ENCODE results near the gene SLC11A2.

The SLC11A2 gene

GRCh38 chr12:51025836-51026638 lies at the start of gene SLC11A2:
Gene SLC11A2 (minus strand): TSS chr12:51026384. CDS start chr12:51010728, 15,656 bp downstream.
- DNase-seq: peak; percentile 96

GRCh38 chr12:51075390-51075789 lies 49.2 kb upstream of the SLC11A2 start:
- no peak for DNase-seq

- DNase-seq: no peak
These were observed 45.5 kb upstream of the SLC11A2 start for GRCh38 chr12:51071663-51072062.

GRCh38 chr12:51070004-51070403 lies 43.8 kb upstream of the SLC11A2 start:
- DNase-seq: no peak

- DNase-seq: no peak
These were observed 41.6 kb upstream of the SLC11A2 start for GRCh38 chr12:51067771-51068170.

- no peak for DNase-seq
These were observed 41.0 kb upstream of the SLC11A2 start for GRCh38 chr12:51067229-51067628.

- no peak for DNase-seq
These were observed 39.3 kb upstream of the SLC11A2 start for GRCh38 chr12:51065530-51065929.

GRCh38 chr12:51062631-51063397 lies 36.6 kb upstream of the SLC11A2 start:
- DNase-seq: no peak

- DNase-seq: no peak
These were observed 32.9 kb upstream of the SLC11A2 start for GRCh38 chr12:51059086-51059485.

GRCh38 chr12:51056242-51056641 lies 30.1 kb upstream of the SLC11A2 start:
- DNase-seq: no peak

- DNase-seq: no peak
These were observed 28.9 kb upstream of the SLC11A2 start for GRCh38 chr12:51055060-51055459.

GRCh38 chr12:51051787-51052186 lies 25.6 kb upstream of the SLC11A2 start:
- no peak for DNase-seq

- no peak for DNase-seq
These were observed 23.3 kb upstream of the SLC11A2 start for GRCh38 chr12:51049525-51049924.

- DNase-seq: peak; percentile 17
These were observed 22.6 kb upstream of the SLC11A2 start for GRCh38 chr12:51048661-51049251.

GRCh38 chr12:51047655-51048540 lies 21.7 kb upstream of the SLC11A2 start, which contains the start of gene LETMD1:
Gene LETMD1 (plus strand): TSS chr12:51048327. CDS start chr12:51048357, 30 bp downstream.
- DNase-seq: peak; percentile 99

- no peak for DNase-seq
These were observed 10.1 kb upstream of the SLC11A2 start for GRCh38 chr12:51036279-51036678.

GRCh38 chr12:51033457-51034089 lies 7.4 kb upstream of the SLC11A2 start:
- no peak for DNase-seq

- no peak for DNase-seq
These were observed 6.9 kb upstream of the SLC11A2 start for GRCh38 chr12:51033048-51033447.

GRCh38 chr12:51028813-51029150 lies 2.6 kb upstream of the SLC11A2 start:
- no peak for DNase-seq

- DNase-seq: peak; percentile 92
These were observed 2.1 kb upstream of the SLC11A2 start for GRCh38 chr12:51028126-51028812.

GRCh38 chr12:51027342-51027835 lies 1.2 kb upstream of the SLC11A2 start:
- no peak for DNase-seq

All from hematopoietic multipotent progenitor cell treated with erythropoietin and hydrocortisone succinate and interleukin-3 and kit ligand, for 8 days (in vitro differentiated cells).